ENCODE measurements around the gene INPP5A. TPM values are rescaled to one million over a fixed set of nuclear protein-coding genes. Genes with fewer than 3 reads are reported as not detected.

Gene INPP5A
- total and polyA plus RNA-seq, 4 donors, result 37.7 to 112 (median 54.9) TPM

GRCh38 chr10:132541601-132542011 is 4.0 kb downstream of the INPP5A start:
- ATAC-seq (ENCODE audit: low FRiP score) (no peak), DNase-seq (no peak)
- intact Hi-C loops (cut with DNase I), result no loop called here
- H3K9me3 ChIP-seq (ENCODE audit: control insufficient read depth, low read length), result no peaks in the 10 kb centered on the region
- 55 to 57% methylated on average over 3 of the region's 3 CpGs for WGBS, 2 donors
- H3K27me3 ChIP-seq (ENCODE audit: control insufficient read depth in 1 of 2, insufficient read depth in 2 of 2, low read length in 1 of 2), result no peaks in the 10 kb centered on the region
- no peak overlapping the region for H3K27ac ChIP-seq (ENCODE audit: low read depth in 1 of 2, low read length in 2 of 2)
- no peaks in the 10 kb centered on the region for H3K4me1 ChIP-seq (ENCODE audit: control insufficient read depth in 1 of 2, insufficient read depth in 2 of 2, low read length in 2 of 2)
- H3K4me3 ChIP-seq (ENCODE audit: low read length in 2 of 2), result no peak overlapping the region
- H3K36me3 ChIP-seq (ENCODE audit: control insufficient read depth in 1 of 2, insufficient read depth in 2 of 2, low read length in 1 of 2), result no peaks in the 10 kb centered on the region

- DNase-seq (peak; percentile 51 to 70), ATAC-seq (ENCODE audit: low FRiP score) (no peak)
- intact Hi-C loops (cut with DNase I), result no loop called here
- Histone ChIP-seq H3K36me3 (ENCODE audit: control insufficient read depth in 1 of 2, insufficient read depth in 2 of 2, low read length in 1 of 2) (no peaks in the 10 kb centered on the region), H3K4me1 (ENCODE audit: control insufficient read depth in 1 of 2, insufficient read depth in 2 of 2, low read length in 2 of 2) (no peaks in the 10 kb centered on the region), H3K9me3 (ENCODE audit: control insufficient read depth, low read length) (no peaks in the 10 kb centered on the region), H3K4me3 (ENCODE audit: low read length in 2 of 2) (no peak overlapping the region), H3K27ac (ENCODE audit: low read depth in 1 of 2, low read length in 2 of 2) (no peak overlapping the region), H3K27me3 (ENCODE audit: control insufficient read depth in 1 of 2, insufficient read depth in 2 of 2, low read length in 1 of 2) (no peaks in the 10 kb centered on the region)
- 38 to 50% methylated on average over 19 of the region's 19 CpGs for WGBS, 2 donors
These were observed 4.6 kb downstream of the INPP5A start for GRCh38 chr10:132542086-132542775.

- H3K4me1 ChIP-seq (ENCODE audit: control insufficient read depth in 1 of 2, insufficient read depth in 2 of 2, low read length in 2 of 2), result no peaks in the 10 kb centered on the region
- no peaks in the 10 kb centered on the region for H3K27me3 ChIP-seq (ENCODE audit: control insufficient read depth in 1 of 2, insufficient read depth in 2 of 2, low read length in 1 of 2)
- no peak for ATAC-seq (ENCODE audit: low FRiP score)
- intact Hi-C loops (cut with DNase I), result no loop called here
- H3K4me3 ChIP-seq (ENCODE audit: low read length in 2 of 2), result no peak overlapping the region
- DNase-seq, result peak in 1 of 2 donors; percentile 16
- H3K9me3 ChIP-seq (ENCODE audit: control insufficient read depth, low read length), result no peaks in the 10 kb centered on the region
- no peaks in the 10 kb centered on the region for H3K36me3 ChIP-seq (ENCODE audit: control insufficient read depth in 1 of 2, insufficient read depth in 2 of 2, low read length in 1 of 2)
- H3K27ac ChIP-seq (ENCODE audit: low read depth in 1 of 2, low read length in 2 of 2), result no peak overlapping the region
- WGBS, 2 donors, result 96 to 97% methylated on average over 3 of the region's 3 CpGs
These were observed 5.2 kb downstream of the INPP5A start for GRCh38 chr10:132542819-132543218.

- no peaks in the 10 kb centered on the region for H3K4me1 ChIP-seq (ENCODE audit: control insufficient read depth in 1 of 2, insufficient read depth in 2 of 2, low read length in 2 of 2)
- H3K27ac ChIP-seq (ENCODE audit: low read depth in 1 of 2, low read length in 2 of 2), result no peak overlapping the region
- H3K4me3 ChIP-seq (ENCODE audit: low read length in 2 of 2), result no peak overlapping the region
- H3K27me3 ChIP-seq (ENCODE audit: control insufficient read depth in 1 of 2, insufficient read depth in 2 of 2, low read length in 1 of 2), result no peaks in the 10 kb centered on the region
- ATAC-seq (ENCODE audit: low FRiP score), result no peak
- 52 to 64% methylated on average over 28 of the region's 28 CpGs for WGBS, 2 donors
- no peaks in the 10 kb centered on the region for H3K36me3 ChIP-seq (ENCODE audit: control insufficient read depth in 1 of 2, insufficient read depth in 2 of 2, low read length in 1 of 2)
- DNase-seq, result peak in 1 of 2 donors; percentile 69
- no peaks in the 10 kb centered on the region for H3K9me3 ChIP-seq (ENCODE audit: control insufficient read depth, low read length)
- intact Hi-C loops (cut with DNase I), result no loop called here
These were observed 6.5 kb downstream of the INPP5A start for GRCh38 chr10:132543916-132544743.

GRCh38 chr10:132544744-132545658 is 7.4 kb downstream of the INPP5A start:
- intact Hi-C loops (cut with DNase I), result no loop called here
- DNase-seq, result peak; percentile 48 to 72

GRCh38 chr10:132545659-132546367 is 8.2 kb downstream of the INPP5A start:
- Histone ChIP-seq H3K9me3 (ENCODE audit: control insufficient read depth, low read length) (no peaks in the 10 kb centered on the region), H3K36me3 (ENCODE audit: control insufficient read depth in 1 of 2, insufficient read depth in 2 of 2, low read length in 1 of 2) (no peaks in the 10 kb centered on the region), H3K4me1 (ENCODE audit: control insufficient read depth in 1 of 2, insufficient read depth in 2 of 2, low read length in 2 of 2) (no peaks in the 10 kb centered on the region), H3K4me3 (ENCODE audit: low read length in 2 of 2) (no peak overlapping the region), H3K27ac (ENCODE audit: low read depth in 1 of 2, low read length in 2 of 2) (no peak overlapping the region), H3K27me3 (ENCODE audit: control insufficient read depth in 1 of 2, insufficient read depth in 2 of 2, low read length in 1 of 2) (no peaks in the 10 kb centered on the region)
- 94% methylated on average over 34 of the region's 34 CpGs for whole genome bisulfite sequencing, 2 donors
- intact Hi-C loops (cut with DNase I), result no loop called here
- DNase-seq (peak; percentile 43 to 74), ATAC-seq (ENCODE audit: low FRiP score) (no peak)

More at GRCh38 chr10:132544744-132545658, 7.4 kb downstream of the INPP5A start:
- Histone ChIP-seq H3K9me3 (ENCODE audit: control insufficient read depth, low read length) (no peaks in the 10 kb centered on the region), H3K36me3 (ENCODE audit: control insufficient read depth in 1 of 2, insufficient read depth in 2 of 2, low read length in 1 of 2) (no peaks in the 10 kb centered on the region), H3K27ac (ENCODE audit: low read depth in 1 of 2, low read length in 2 of 2) (no peak overlapping the region), H3K4me1 (ENCODE audit: control insufficient read depth in 1 of 2, insufficient read depth in 2 of 2, low read length in 2 of 2) (no peaks in the 10 kb centered on the region), H3K27me3 (ENCODE audit: control insufficient read depth in 1 of 2, insufficient read depth in 2 of 2, low read length in 1 of 2) (no peaks in the 10 kb centered on the region), H3K4me3 (ENCODE audit: low read length in 2 of 2) (no peak overlapping the region)
- ATAC-seq (ENCODE audit: low FRiP score), result no peak
- WGBS, 2 donors, result 51 to 60% methylated on average over 35 of the region's 35 CpGs

GRCh38 chr10:132546567-132547420 is 9.2 kb downstream of the INPP5A start:
- Histone ChIP-seq H3K36me3 (ENCODE audit: control insufficient read depth in 1 of 2, insufficient read depth in 2 of 2, low read length in 1 of 2) (no peaks in the 10 kb centered on the region), H3K4me1 (ENCODE audit: control insufficient read depth in 1 of 2, insufficient read depth in 2 of 2, low read length in 2 of 2) (no peaks in the 10 kb centered on the region), H3K9me3 (ENCODE audit: control insufficient read depth, low read length) (no peaks in the 10 kb centered on the region), H3K4me3 (ENCODE audit: low read length in 2 of 2) (no peak overlapping the region), H3K27ac (ENCODE audit: low read depth in 1 of 2, low read length in 2 of 2) (no peak overlapping the region), H3K27me3 (ENCODE audit: control insufficient read depth in 1 of 2, insufficient read depth in 2 of 2, low read length in 1 of 2) (no peaks in the 10 kb centered on the region)
- WGBS, 2 donors, result 82 to 83% methylated on average over 26 of the region's 26 CpGs
- intact Hi-C loops (cut with DNase I), result no loop called here
- ATAC-seq (ENCODE audit: low FRiP score) (no peak), DNase-seq (peak; percentile 40 to 71)

Data from aorta (tissue), 5 donors.